GM12874 (cell line): ENCODE measurements around the gene CMTM5.
A peak's percentile ranks its signal among the peaks of the same experiment; 100 is the strongest.

Experiments used
- CTCF ChIP-seq: IDR thresholded peaks from 2 replicates; pipeline ENCODE4 v1.5.1; 2011; ENCODE audit warnings: low read depth, mild to moderate bottlenecking, control low read depth, low read length, moderate library complexity; ENCODE audit not compliant: insufficient read depth

The CMTM5 gene

GRCh38 chr14:23375527-23376251 is 1.2 kb upstream of the CMTM5 start:
- no peak for TF ChIP-seq CTCF

- TF ChIP-seq CTCF, result no peak
These were observed 328 bp downstream of the CMTM5 start for GRCh38 chr14:23377198-23377550.

GRCh38 chr14:23377573-23378563 is 1.0 kb downstream of the CMTM5 start:
- TF ChIP-seq CTCF, result no peak

GRCh38 chr14:23378612-23379220 is 1.9 kb downstream of the CMTM5 start:
- TF ChIP-seq CTCF, result no peak

- peak; percentile 93 for TF ChIP-seq CTCF
These were observed 2.7 kb downstream of the CMTM5 start for GRCh38 chr14:23379366-23380196.

GRCh38 chr14:23380197-23380914 is 3.5 kb downstream of the CMTM5 start:
- TF ChIP-seq CTCF, result no peak
